GM12873 (cell line): Measurements from ENCODE around the gene PARM1.

Experiments
- TF ChIP-seq, protein P1 (sequence below): IDR thresholded peaks from 2 replicates; pipeline ENCODE4 v1.5.1; 2012; ENCODE audit warnings: low read depth, mild to moderate bottlenecking, moderate library complexity, low read length, control low read depth; ENCODE audit not compliant: insufficient read depth; ENCODE audit errors: missing control alignments

The PARM1 gene

GRCh38 chr4:74982546-74983252 lies 49.8 kb downstream of the PARM1 start:
- TF ChIP-seq, protein P1, sequence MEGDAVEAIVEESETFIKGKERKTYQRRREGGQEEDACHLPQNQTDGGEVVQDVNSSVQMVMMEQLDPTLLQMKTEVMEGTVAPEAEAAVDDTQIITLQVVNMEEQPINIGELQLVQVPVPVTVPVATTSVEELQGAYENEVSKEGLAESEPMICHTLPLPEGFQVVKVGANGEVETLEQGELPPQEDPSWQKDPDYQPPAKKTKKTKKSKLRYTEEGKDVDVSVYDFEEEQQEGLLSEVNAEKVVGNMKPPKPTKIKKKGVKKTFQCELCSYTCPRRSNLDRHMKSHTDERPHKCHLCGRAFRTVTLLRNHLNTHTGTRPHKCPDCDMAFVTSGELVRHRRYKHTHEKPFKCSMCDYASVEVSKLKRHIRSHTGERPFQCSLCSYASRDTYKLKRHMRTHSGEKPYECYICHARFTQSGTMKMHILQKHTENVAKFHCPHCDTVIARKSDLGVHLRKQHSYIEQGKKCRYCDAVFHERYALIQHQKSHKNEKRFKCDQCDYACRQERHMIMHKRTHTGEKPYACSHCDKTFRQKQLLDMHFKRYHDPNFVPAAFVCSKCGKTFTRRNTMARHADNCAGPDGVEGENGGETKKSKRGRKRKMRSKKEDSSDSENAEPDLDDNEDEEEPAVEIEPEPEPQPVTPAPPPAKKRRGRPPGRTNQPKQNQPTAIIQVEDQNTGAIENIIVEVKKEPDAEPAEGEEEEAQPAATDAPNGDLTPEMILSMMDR: no peak

DNA sequence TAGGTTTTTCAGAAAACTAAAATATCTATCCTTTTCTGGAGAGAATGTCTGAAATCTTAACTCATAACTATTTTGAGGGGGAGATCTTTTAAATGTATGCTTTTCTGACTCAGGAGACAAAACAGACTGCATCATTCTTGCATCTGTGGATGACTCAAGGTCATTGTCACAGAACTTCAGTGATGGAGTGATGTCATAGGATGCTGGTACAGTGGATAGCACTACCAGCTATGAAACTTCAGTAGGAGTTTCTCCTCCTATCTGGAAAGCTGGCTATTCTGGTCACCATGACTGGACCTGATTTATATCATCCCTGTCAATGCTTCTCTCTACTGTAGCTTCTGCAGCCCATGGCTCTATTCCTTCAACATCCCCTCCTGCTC lies 50.3 kb downstream of the PARM1 start:
- TF ChIP-seq, protein P1: no peak

DNA sequence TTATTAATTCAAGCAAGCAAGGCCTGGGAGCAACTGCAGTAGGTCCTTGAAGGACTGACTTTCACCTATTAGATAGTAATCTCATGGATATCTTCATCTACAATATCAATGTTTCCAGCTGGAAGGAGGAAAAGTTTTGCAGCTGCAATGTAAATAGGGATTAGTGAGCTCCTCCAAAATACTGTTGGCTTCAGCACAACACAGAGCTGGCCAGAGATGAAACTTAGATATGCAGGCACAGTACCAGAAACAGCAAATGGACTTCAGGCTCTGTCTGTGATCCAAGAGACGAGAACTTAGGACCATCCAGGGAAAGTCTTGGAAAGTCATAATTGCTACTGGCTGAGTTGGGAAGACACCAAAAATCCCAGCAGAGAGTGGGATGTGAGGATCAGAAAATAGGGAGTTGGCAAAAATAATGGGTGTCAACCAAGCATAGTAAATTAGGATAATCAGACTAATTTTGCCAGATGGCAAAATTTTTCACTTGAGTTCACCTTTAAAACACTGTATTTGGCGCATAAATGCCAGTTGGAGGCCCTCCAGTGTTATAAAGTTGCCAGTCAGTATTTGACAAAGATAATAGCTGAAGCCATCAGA lies 57.5 kb downstream of the PARM1 start:
- TF ChIP-seq, protein P1: no peak

DNA sequence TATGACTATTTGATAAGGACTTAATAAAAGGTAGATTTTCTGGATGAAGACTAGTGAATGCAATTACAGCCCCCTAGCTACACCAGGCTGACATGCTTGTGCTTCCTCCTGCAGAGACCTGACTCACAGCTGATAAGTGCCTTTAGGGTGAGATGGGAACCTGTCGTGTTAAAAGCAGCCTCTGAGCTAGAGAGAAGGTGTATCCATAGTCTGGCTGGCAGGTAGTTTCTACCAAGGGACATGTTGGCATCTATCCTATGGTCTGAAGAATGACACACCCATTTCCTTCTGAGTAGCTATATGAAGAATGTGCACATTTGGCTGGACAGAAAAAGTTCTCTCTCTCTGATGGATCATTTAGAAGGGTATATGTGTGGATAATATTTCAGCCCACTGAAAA lies 64.1 kb downstream of the PARM1 start:
- TF ChIP-seq, protein P1: no peak

- TF ChIP-seq, protein P1: no peak
Observed at GRCh38 chr4:74997948-74998729, 65.2 kb downstream of the PARM1 start.

DNA sequence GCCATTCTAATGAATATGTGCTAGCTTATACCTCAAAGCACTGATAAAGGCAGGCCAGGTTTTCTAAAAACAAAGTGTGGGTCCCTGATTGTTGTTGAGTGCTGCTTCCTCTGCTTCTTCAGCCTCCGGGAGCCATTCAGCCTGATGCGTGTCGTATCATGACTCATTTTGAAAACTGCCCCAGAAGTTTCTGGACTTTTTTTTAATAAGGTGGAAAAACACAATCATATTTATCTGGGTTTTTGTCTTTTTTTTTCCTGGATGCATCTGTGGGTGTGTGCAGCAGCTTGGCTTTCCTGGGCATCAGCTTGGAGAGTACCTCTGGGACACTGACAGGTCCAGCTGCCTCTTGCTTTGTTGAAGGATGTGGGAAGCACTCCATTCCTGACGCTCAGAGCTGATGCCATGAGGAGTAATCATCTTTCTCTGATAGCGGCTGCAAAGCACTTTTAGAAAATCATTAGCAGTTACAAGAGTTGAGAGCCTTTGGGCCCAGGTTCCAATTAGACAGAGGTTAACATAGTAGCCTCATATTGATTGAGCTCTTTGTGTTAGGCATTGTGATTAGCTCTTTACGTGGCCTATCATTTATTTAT lies 66.9 kb downstream of the PARM1 start:
- TF ChIP-seq, protein P1: no peak

DNA sequence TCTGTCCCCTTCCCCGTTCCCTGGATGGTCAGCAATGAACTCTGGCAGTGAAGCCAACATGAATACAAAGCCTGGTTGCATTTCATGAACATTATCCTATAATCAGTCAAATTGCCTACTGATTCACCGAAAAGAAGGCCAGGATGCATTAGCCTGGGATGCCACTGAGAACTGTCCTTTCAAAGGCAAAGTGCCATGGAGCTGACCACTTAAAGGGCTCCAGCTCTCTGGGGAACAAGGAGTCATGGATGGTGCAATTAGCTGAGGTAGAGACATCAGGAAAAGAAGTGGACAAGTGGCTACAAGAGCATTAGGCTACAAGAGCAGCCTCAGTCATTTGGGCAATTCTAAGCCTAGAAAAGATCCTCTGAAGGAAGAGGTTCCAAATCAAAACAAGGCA lies 69.0 kb downstream of the PARM1 start:
- TF ChIP-seq, protein P1: no peak
